Spleen (tissue), 11 donors: ENCODE measurements around the gene TAB2. TPM values are rescaled to one million over a fixed set of nuclear protein-coding genes. Genes with fewer than 3 reads are reported as not detected.

Experiments
- DNase-seq: peaks from one replicate; pipeline ENCODE4 v3.0.0-alpha.2; 2020
- H3K27ac ChIP-seq, 8 donors: fragments of 200-600 bp; sonication (generic) in 7 of 8; 1 replicate in 4 of 8; 2 replicates in 4 of 8; pipeline versions ENCODE4 v1.5.0 to v1.8.0; 2016 to 2021; ENCODE audit warnings: inconsistent platforms in 4 of 8, mild to moderate bottlenecking in 4 of 8, moderate library complexity in 1 of 8
- H3K27me3 ChIP-seq, 7 donors: fragments of 200-600 bp; sonication (generic) in 6 of 7; replicated peaks in 1 of 7; 1 replicate in 4 of 7; 2 replicates in 3 of 7; pipeline versions ENCODE4 v1.5.0 to v1.8.0; 2016 to 2021; ENCODE audit warnings: inconsistent platforms in 3 of 7, mild to moderate bottlenecking in 1 of 7
- H3K36me3 ChIP-seq, 6 donors: fragments of 200-600 bp; sonication (generic) in 5 of 6; 1 replicate in 4 of 6; 2 replicates in 2 of 6; pipeline versions ENCODE4 v1.5.0 to v1.8.0; 2016 to 2021; ENCODE audit warnings: inconsistent platforms in 2 of 6
- H3K4me1 ChIP-seq, 6 donors: fragments of 200-600 bp; sonication (generic) in 5 of 6; 1 replicate in 3 of 6; 2 replicates in 3 of 6; pipeline versions ENCODE4 v1.5.0 to v1.8.0; 2016 to 2021; ENCODE audit warnings: inconsistent platforms in 3 of 6
- H3K4me3 ChIP-seq, 8 donors: fragments of 200-600 bp; sonication (generic) in 7 of 8; 1 replicate in 4 of 8; 2 replicates in 4 of 8; pipeline versions ENCODE4 v1.5.0 to v1.8.0; 2016 to 2021; ENCODE audit warnings: inconsistent platforms in 4 of 8, mild to moderate bottlenecking in 4 of 8, moderate library complexity in 2 of 8
- H3K9me3 ChIP-seq, 8 donors: fragments of 200-600 bp; sonication (generic) in 7 of 8; 1 replicate in 4 of 8; 2 replicates in 4 of 8; pipeline versions ENCODE4 v1.5.0 to v1.8.0; 2016 to 2021; ENCODE audit warnings: inconsistent platforms in 4 of 8
- POLR2A ChIP-seq, 3 donors: fragments of 450-650 bp; IDR thresholded peaks; one replicate each; pipeline ENCODE4 v1.5.1; 2017; ENCODE audit warnings: antibody characterized with exemption in 3 of 3, mild to moderate bottlenecking in 1 of 3
- POLR2AphosphoS5 ChIP-seq, 3 donors: sonication (generic); formaldehyde crosslinking; IDR thresholded peaks; one replicate each; pipeline ENCODE4 v1.5.1; 2017; ENCODE audit warnings: antibody characterized with exemption in 3 of 3
- WGBS, 5 donors: extraction: QIAGEN DNeasy Blood & Tissue Kit in 3 of 5; methylation state at CpG; one replicate each; pipeline versions ENCODE4 v1.1.5 to v1.1.7; 2013 to 2018; 5-methylcytosine and 5-hydroxymethylcytosine counted together
- intact Hi-C: fragments of 100-400 bp; cut with DNase I; formaldehyde crosslinking; loops from one replicate; pipeline ENCODE4 v1.15.0; 2023; ENCODE audit warnings: low total_unique reads
- polyA plus RNA-seq, 3 donors: library from polyadenylated mRNA; stranded (reverse); fragments of 200-250 nt; gene quantifications; one replicate each; pipeline ENCODE4 v1.2.1, GENCODE V29; 2013
- total RNA-seq, 7 donors: library from RNA; depleted of rRNA in 3 of 7; stranded (reverse); fragments of >200 nt in 3 of 7; fragmentation: NEBNext Ultra II Directional in 4 of 7; extraction: Animal tissue kit (Norgen Biotek cat#: 25700) in 4 of 7; gene quantifications; one replicate each; pipeline versions ENCODE4 v1.1.0 to v1.2.1, GENCODE V29; 2016 to 2021
- TF ChIP-seq, protein P1 (sequence below), 11 experiments: fragments of 200-600 bp in 7 of 11; fragments of 450-650 bp in 4 of 11; sonication (generic) in 4 of 11; IDR thresholded peaks in 8 of 11; conservative IDR thresholded peaks in 3 of 11; 1 replicate in 7 of 11; 2 replicates in 4 of 11; pipeline versions ENCODE4 v1.4.0 to v1.8.0; 2016 to 2021; ENCODE audit warnings: antibody characterized with exemption in 11 of 11, inconsistent platforms in 4 of 11, mild to moderate bottlenecking in 1 of 11
- donor health status: healthy with polysubstance abuse.
- donor health status: DM: no; HTN: no; CAD: no; lungs with moderate emphysema.
- donor health status: DM: no; HTN: no; CAD: no.
- donor health status: Bipolar disorder and iron deficiency.
- donor health status: healthy.
- donor health status: DM: no; HTN: no; CAD: no.
- donor health status: DM: yes; HTN: yes; CAD: no.

TAB2 gene
- total and polyA plus RNA-seq, 10 donors: 15.4 to 84.1 (median 70.9) TPM

- intact Hi-C loops: no loop called here
- no peaks in the 10 kb centered on the region for H3K27me3 ChIP-seq
- peaks cover 0 to 16% (median 8%) of the 10 kb centered on the region in 8 donors for H3K9me3 ChIP-seq
- H3K4me3 ChIP-seq: no peak overlapping the region
- H3K36me3 ChIP-seq: peaks cover 0 to 75% (median 18%) of the 10 kb centered on the region in 6 donors
- TF ChIP-seq, protein P1, sequence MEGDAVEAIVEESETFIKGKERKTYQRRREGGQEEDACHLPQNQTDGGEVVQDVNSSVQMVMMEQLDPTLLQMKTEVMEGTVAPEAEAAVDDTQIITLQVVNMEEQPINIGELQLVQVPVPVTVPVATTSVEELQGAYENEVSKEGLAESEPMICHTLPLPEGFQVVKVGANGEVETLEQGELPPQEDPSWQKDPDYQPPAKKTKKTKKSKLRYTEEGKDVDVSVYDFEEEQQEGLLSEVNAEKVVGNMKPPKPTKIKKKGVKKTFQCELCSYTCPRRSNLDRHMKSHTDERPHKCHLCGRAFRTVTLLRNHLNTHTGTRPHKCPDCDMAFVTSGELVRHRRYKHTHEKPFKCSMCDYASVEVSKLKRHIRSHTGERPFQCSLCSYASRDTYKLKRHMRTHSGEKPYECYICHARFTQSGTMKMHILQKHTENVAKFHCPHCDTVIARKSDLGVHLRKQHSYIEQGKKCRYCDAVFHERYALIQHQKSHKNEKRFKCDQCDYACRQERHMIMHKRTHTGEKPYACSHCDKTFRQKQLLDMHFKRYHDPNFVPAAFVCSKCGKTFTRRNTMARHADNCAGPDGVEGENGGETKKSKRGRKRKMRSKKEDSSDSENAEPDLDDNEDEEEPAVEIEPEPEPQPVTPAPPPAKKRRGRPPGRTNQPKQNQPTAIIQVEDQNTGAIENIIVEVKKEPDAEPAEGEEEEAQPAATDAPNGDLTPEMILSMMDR (IDR thresholded peaks at IDR 0.05 in 8 of 11, conservative IDR thresholded peaks at IDR 0.05 in 3 of 11): no peak
- TF ChIP-seq POLR2A (IDR thresholded peaks at IDR 0.05) (no peak), POLR2AphosphoS5 (IDR thresholded peaks at IDR 0.05) (no peak)
- DNase-seq: no peak
- H3K4me1 ChIP-seq: peaks cover 0 to 17% (median 0%) of the 10 kb centered on the region in 6 donors
- H3K27ac ChIP-seq: no peak overlapping the region
Observed at GRCh38 chr6:149384464-149384863, 67.0 kb downstream of the TAB2 start.

DNA sequence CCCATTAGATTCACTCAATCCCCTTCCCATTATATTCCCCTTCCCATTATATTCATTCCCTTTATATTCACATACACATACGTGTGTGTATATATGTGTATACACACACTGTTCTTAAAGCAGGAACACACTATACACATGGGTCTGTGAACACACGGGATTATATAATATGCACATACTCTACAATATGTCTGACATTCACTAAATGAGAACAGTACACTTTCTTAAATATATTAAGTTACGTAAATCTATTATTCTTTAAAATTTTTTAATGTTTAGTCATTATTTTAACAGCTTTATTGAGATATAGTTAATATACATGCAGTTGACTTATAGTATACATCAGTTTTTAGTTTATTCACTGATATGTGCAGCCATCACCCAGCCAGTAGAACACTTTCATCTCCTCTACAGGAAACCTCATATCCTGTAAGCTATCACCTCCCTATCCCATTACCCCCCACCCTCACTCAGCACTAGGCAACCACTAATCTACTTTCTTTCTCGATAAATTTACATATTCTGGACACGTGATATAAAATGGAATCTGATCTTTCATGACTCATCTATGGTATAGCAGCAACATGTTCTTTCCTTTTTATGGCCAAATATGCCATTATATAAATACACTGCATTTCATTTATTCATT lies 68.6 kb downstream of the TAB2 start:
- Histone ChIP-seq H3K9me3 (peaks cover 0 to 16% (median 8%) of the 10 kb centered on the region in 8 donors), H3K27me3 (no peaks in the 10 kb centered on the region), H3K27ac (no peak overlapping the region), H3K4me3 (no peak overlapping the region), H3K36me3 (peaks cover 0 to 62% (median 13%) of the 10 kb centered on the region in 6 donors), H3K4me1 (peaks cover 0 to 17% (median 0%) of the 10 kb centered on the region in 6 donors)
- 96 to 98% (median 97%) methylated on average over 5 of the region's 5 CpGs for WGBS, 5 donors
- no peak for DNase-seq
- intact Hi-C loops: no loop called here
- TF ChIP-seq, protein P1 (IDR thresholded peaks at IDR 0.05 in 8 of 11, conservative IDR thresholded peaks at IDR 0.05 in 3 of 11): no peak
- TF ChIP-seq POLR2A (IDR thresholded peaks at IDR 0.05): no peak
- TF ChIP-seq POLR2AphosphoS5 (IDR thresholded peaks at IDR 0.05): no peak

GRCh38 chr6:149387779-149388512 lies 70.4 kb downstream of the TAB2 start:
- Histone ChIP-seq H3K36me3 (peaks cover 0 to 56% (median 10%) of the 10 kb centered on the region in 6 donors), H3K4me1 (peaks cover 0 to 21% (median 0%) of the 10 kb centered on the region in 6 donors), H3K27ac (no peak overlapping the region), H3K4me3 (no peak overlapping the region), H3K9me3 (peaks cover 0 to 16% (median 8%) of the 10 kb centered on the region in 8 donors), H3K27me3 (no peaks in the 10 kb centered on the region)
- no peak for DNase-seq
- TF ChIP-seq POLR2A (IDR thresholded peaks at IDR 0.05): no peak
- no peak for TF ChIP-seq POLR2AphosphoS5 (IDR thresholded peaks at IDR 0.05)
- TF ChIP-seq, protein P1 (IDR thresholded peaks at IDR 0.05 in 8 of 11, conservative IDR thresholded peaks at IDR 0.05 in 3 of 11): no peak
- WGBS, 5 donors: 91 to 94% (median 93%) methylated on average over 1 of the region's 1 CpG; no CpG with 5 or more reads in 1 of the 5 donors
- intact Hi-C loops: no loop called here
